GM18951 (cell line): Measurements from ENCODE around the gene NHLH1.
"Not testable (repeated sequence)": the region's sequence is repeated elsewhere in the genome, so short reads cannot be mapped to it uniquely, and the experiment has no call there.

Source experiments
- POLR2A ChIP-seq: IDR thresholded peaks from 4 replicates; pipeline ENCODE4 v1.6.1; 2011; ENCODE audit warnings: mild to moderate bottlenecking; ENCODE audit not compliant: insufficient read length, insufficient read depth; ENCODE audit errors: extremely low read depth
- in situ Hi-C: fragments of 300-500 bp; cut with MboI; formaldehyde crosslinking; loops from one replicate; pipeline ENCODE4 v1.12.0; 2022; ENCODE audit warnings: low sequenced_read_pairs, mixed read lengths, inconsistent platforms; ENCODE audit not compliant: unreplicated experiment

The NHLH1 gene

GRCh38 chr1:160376525-160377131, 9.8 kb downstream of the NHLH1 start:
- in situ Hi-C loops = no loop called here

GRCh38 chr1:160377585-160378206, 10.8 kb downstream of the NHLH1 start:
- in situ Hi-C loops = no loop called here
- TF ChIP-seq POLR2A = no peak

More at GRCh38 chr1:160376525-160377131, 9.8 kb downstream of the NHLH1 start:
- TF ChIP-seq POLR2A = no peak

- in situ Hi-C loops = not testable (repeated sequence)
These were observed 17.9 kb downstream of the NHLH1 start for GRCh38 chr1:160384812-160385211.

- in situ Hi-C loops = not testable (repeated sequence)
These were observed 21.5 kb downstream of the NHLH1 start for GRCh38 chr1:160388406-160388805.

GRCh38 chr1:160394673-160395072, 27.8 kb downstream of the NHLH1 start:
- in situ Hi-C loops = no loop called here
- TF ChIP-seq POLR2A = no peak

- TF ChIP-seq POLR2A = no peak
- in situ Hi-C loops = no loop called here
These were observed 30.8 kb downstream of the NHLH1 start for GRCh38 chr1:160397651-160398050.

- in situ Hi-C loops = no loop called here
- no peak for TF ChIP-seq POLR2A
These were observed 32.0 kb downstream of the NHLH1 start for GRCh38 chr1:160398823-160399222.

GRCh38 chr1:160399544-160400222, 32.8 kb downstream of the NHLH1 start:
- in situ Hi-C loops = no loop called here
- no peak for TF ChIP-seq POLR2A

GRCh38 chr1:160400223-160400645, 33.4 kb downstream of the NHLH1 start, which contains the start of gene VANGL2:
VANGL2 (plus strand) TSS chr1:160400564; CDS start chr1:160415838, 15,274 bp downstream.
- TF ChIP-seq POLR2A = no peak
- in situ Hi-C loops = no loop called here

- no peak for TF ChIP-seq POLR2A
- in situ Hi-C loops = no loop called here
These were observed 34.0 kb downstream of the NHLH1 start for GRCh38 chr1:160400646-160401486.

GRCh38 chr1:160401487-160401805, 34.6 kb downstream of the NHLH1 start:
- in situ Hi-C loops = no loop called here

GRCh38 chr1:160402001-160402795, 35.3 kb downstream of the NHLH1 start:
- TF ChIP-seq POLR2A = no peak
- in situ Hi-C loops = no loop called here

More at GRCh38 chr1:160401487-160401805, 34.6 kb downstream of the NHLH1 start:
- no peak for TF ChIP-seq POLR2A

- no peak for TF ChIP-seq POLR2A
These were observed 36.4 kb downstream of the NHLH1 start for GRCh38 chr1:160403244-160403643.

GRCh38 chr1:160404094-160404493, 37.2 kb downstream of the NHLH1 start:
- no peak for TF ChIP-seq POLR2A
- in situ Hi-C loops = no loop called here

More at GRCh38 chr1:160403244-160403643, 36.4 kb downstream of the NHLH1 start:
- in situ Hi-C loops = no loop called here
